GM15510 (cell line): ENCODE data around the gene C5orf22.

ENCODE experiments used
- POLR2A ChIP-seq: IDR thresholded peaks from 3 replicates; pipeline ENCODE4 v1.6.1; 2011; ENCODE audit warnings: borderline replicate concordance; ENCODE audit not compliant: insufficient read length; ENCODE audit errors: extremely low read depth

The C5orf22 gene

DNA sequence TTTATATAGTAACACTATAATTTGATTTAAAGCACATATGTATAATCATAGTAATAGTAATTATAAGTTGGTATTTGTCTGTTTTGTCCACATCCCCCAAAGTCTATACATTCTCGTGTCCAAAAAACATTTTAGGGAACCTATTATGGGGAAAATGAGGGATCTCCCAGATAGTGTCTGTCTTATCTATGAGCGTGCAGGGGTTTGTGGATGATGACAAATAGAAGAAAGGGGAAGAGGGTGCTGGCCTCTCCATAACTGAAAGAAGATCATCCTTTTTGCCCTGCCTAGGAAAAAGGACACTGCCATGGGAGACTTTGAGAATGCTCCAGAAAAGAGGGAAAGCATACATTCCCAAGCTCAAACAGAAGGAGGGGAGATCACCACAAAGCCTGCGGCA, 45.3 kb downstream of the C5orf22 start:
- TF ChIP-seq POLR2A, result no peak

DNA sequence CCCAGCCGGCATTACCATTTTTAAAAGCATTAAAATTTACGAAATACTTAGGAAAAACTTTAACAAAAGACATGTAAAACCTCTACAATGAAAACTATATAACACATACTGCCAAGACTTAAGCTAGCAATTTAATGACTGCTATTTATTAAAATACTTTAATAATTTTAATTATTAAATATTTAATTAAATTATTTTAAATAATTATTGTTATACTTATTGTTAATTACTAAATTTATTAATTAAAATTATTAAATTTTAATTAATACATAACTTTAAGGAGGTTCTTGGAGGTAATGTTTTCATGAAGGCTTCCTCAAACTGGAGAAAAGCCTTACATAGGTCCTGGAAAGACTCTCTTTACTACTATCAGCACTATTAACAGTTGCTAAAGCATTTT, 47.5 kb downstream of the C5orf22 start:
- TF ChIP-seq POLR2A, result no peak

DNA sequence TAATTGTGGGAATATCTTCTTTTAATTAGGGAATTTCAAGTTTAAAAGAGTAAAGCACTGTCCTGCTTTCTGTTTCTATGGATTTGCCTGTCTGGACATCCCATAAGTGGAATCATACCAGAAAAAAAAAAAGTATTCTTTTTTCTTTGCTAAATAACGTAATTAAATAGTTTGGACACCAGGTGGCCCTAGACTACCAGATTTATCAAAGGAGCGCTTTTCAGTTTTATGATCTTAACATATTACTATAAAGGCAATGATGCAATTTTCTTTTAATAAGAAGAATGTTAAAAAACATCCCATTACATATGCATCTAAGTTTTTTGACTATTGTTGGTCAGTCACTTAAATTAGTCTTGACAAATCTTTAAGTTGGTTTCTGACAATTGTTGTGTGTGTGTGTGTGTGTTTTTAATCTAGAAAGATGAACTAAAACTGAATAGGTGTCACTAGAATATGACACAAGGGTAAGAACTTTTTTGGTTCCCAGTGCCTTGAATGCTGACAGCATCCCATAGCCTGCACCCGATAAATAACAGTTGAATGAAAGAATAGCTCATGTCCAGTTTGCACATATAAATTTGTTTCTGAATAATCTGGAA, 49.5 kb downstream of the C5orf22 start:
- no peak for TF ChIP-seq POLR2A

DNA sequence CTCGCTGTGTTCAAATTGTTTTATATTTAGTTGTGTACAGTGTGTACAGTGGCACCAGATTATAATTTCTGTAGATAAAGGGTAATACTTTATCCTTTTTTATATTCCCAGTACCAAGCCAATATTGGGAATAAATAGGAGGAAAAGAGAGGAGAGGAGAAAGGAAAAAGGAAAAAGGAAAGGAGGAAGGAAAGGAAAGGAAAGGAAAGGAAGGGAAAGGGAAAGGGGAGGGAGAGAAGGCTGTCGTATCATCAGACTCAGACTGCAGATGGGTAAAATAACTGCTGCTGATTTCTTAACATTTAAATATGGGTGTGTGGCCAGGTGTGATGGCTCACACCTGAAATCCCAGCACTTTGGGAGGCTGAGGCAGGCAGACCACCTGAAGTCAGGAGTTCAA, 51.0 kb downstream of the C5orf22 start:
- TF ChIP-seq POLR2A, result no peak

DNA sequence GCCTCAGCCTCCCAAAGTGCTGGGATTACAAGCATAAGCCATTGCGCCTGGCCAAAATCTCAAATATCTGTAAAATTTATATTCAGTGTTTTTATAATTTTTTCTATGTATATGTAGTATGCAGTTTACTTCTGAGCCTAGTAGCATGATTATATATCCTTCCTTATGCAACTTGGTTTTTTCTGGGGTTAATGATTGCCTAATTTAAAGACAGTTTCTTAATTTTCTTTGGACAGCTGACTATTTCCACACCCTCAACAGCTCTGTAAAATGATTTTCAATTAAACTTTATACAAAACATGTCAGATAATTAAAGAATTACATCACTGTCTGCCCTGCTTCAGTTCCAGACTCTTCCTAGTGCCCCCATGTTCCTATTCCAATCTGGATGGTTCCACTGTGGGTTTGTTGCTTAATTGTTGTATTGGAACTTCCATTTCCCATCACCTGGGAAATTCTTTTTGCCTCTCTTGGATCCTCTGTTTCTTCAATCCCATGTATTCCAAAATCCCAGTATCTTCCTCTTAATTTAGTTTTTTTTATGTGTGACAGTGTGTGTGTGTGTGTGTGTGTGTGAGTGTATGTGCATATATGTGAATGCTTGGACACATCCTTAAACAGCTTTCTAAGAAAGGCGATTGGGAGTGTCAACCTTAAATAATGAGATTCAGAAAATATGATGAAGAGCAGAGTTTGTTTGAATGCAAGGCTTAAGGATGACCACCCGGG, 53.2 kb downstream of the C5orf22 start:
- TF ChIP-seq POLR2A, result no peak

DNA sequence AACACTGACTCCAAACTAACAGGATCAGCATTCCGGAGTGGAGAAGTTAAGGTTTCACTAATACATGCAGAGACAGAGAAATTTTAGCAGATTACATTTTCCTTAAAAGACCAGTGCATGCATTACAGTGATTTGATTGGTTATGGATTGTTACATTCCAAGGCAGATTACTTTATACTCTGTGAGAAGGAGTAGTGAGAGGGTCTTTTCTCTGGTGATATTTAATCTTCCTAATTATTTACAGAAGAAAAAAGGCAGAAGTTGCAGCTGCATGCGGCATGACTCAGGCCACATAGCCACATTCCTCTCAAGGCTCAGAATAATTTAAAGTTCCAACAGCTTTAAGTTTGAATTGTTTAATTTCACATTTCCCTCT, 53.8 kb downstream of the C5orf22 start:
- TF ChIP-seq POLR2A, result no peak

DNA sequence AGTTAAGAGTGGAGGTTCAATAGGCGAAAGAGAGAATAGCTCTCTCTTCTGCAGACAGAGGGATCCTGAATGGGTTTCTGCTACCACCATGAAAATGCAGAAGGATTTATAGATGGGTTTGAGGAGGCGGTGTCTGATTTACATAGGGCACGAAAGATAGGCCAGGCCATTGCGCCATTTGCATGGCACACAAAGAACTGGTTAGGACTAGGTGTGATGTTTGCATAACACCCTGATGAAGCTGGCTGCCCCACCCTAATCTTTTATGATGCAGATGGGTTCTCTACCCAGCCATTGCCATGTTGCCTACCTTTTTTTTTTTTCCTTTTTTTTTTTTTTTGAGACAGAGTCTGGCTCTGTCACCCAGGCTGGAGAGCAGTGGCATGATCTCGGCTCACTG, 55.4 kb downstream of the C5orf22 start:
- no peak for TF ChIP-seq POLR2A

DNA sequence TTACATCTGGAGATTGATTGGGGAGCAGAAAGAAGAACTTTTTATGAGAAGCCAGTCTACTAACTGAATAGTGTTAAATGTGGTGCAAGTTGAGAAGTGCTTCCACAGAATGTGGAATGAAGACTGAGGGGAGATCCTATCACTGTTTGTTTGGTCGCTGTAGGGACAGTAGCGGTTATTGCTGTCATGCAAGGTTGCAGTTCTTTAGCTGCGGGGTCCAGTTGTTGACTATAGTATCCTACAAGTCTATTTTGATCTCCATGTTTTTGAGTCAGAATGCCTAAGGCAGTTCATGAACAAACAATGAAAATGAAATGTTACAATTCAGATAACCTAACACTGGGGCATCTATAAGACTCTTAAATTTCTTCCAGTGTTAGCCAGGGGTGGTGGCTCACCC, 61.6 kb downstream of the C5orf22 start:
- TF ChIP-seq POLR2A, result no peak

DNA sequence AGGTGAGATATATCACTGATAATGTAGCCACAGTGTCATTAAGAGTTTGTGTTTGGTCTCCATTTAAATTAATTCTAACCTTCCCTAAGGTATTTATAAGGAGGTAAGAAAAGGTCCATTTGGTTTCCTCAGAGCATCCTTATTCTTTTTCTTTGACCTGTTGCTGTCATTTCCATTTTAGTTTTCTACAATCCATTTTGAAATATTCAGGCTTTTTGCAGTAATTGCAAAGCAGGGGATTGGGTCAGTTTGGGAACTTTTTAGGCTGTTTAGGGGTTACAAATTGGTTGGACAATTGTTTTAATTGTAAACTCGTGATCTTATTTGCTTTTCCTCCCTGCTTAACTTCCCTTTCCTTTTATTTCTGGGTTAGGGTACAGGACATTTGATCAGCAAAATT, 64.3 kb downstream of the C5orf22 start:
- TF ChIP-seq POLR2A, result no peak

DNA sequence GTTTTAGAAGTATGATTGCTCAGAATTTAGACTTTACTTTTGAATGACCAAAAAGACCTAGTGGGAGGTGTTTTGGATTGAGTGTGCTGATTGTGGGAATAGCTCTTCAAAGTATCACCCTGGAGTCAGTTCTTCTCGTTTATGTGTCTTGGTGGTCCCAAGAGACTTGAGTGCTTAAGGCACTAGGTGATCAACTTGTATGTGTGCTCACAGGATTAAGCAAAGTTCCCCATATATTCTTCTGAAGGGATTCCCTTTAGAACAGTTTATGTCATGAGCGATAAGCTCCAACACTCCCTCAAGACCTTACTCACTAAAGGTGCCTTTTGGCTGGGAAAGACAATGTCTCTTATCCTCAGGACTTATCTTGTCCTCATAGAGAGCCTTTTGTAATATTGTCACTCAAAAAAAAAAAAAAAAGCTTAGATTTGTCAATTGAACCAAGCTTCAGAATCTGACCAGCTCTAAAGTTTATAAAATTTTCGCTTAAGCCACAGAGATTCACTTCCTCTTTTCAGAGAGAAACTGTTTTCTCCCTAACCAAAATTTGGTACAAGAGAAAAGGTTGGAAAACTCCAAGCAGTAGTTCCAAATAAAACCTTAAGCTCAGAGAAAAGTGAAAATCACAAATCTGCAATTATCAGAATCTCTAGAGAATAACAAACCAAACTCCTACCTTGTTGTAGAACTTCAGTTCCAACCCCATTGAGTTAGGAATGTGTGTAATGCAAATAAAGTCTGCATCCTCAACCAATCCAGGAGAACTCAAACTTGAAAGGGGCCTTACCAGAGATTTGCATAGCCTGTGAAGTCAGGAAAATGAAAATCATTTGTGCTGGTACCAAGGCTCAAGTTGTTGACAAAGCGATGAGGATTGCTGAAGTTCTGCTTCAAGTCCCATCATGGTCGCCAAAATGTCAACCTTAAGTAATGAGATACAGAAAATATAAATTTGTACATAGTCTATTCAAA, 66.8 kb downstream of the C5orf22 start:
- no peak for TF ChIP-seq POLR2A

DNA sequence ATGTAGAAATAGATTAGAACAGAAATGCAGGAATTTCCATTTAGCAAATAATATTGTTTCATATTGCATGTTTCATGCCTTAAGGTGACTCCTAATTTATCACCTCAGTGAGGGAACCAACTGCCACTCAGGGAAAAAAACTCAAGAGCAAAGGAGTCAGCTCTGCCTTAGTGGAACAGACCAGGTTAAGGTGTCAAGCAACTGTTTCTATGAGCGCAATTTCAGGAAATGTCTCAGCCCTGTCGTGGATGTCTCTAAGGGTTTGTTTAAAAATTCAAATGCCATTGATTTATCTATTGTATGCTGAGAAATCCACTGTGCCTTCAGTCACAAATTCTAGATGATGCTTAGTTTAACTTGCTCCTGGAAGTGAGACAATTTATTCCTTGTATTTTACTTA, 72.1 kb downstream of the C5orf22 start:
- TF ChIP-seq POLR2A, result no peak

DNA sequence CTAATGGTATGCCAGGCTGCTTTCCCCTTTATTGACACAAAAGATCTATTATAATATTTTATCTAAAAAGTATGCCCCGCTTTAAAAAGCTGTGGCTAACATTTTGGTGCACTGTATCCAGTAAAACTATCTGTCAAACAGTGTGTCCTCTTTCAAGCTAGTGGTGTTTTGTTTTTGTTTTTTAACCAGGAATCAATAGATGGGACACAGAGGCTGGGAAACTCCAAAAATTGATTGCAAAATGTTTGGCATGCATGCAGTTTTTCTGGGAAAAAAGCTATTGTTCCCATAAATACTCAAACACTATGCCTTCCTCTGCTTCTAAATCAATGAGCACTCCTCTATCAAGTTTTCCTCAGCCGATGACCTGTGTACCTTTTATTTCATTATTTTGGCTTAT, 72.5 kb downstream of the C5orf22 start:
- no peak for TF ChIP-seq POLR2A
